ENCODE data around the gene APOC1.

Gene APOC1

DNA sequence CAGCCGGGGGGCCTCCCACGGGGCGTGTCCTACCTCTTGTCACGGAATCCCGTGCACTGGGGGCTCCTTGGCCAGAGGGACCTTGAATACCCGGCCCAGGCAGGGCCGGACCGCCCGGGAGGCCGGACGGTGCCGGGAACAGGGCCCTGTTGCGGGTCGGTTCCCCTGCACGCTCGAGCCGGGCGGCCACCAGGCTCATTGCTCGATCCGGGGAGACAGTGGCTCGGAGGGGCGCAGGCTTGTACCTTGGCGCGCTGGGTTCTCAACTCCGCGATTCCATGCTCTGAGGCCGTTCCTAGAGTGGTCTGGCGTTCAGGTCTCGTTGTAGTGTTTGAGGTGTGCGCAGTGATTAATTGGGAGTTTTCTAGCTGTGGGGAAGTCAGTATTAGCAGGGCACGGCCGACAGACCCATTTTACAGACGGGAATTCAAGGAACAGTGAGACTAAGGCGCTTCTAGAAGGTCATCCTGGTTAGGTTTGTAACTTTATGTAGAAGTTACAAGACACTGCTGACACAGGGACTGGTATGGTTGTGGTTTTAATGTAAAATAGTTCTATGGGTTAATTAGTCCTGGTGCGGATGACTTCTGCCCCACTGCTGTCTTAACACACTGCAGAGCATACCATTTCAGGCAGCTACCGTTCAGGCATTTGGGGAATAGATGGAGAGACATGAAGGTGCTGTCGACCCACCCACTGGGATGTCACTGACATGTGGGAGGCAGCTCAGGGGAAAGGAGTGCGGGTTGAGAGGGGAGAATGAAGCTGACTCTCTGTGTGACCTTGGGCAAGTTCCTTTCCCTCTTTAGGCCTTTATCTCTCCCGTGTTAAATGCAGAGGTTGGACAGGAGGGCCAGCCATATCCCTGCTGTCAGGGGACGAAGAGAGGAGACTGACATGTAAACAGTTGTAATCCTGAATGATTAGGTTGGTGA, 41.4 kb downstream of the APOC1 start:
- DNase-seq (ENCODE audit: low read depth) = no peak

DNA sequence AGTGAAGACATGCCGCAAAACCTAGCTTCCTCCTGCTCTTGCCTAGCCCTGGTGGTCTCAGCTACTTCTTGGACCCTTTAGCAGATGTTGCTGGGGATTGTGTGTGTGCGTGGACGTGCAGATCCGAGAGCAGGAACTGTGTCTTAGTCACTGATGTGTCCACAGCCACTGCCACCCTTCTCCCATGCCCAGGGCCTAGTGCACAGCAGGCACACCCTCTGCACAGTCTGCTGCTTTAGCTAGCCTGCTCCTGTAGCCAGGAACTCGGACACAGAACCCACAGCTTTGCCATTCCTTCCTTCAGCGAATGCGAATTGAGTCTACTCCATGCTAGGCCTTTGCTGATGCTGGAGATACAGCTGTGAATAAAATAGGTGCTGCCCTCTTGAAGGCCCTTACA, 43.1 kb downstream of the APOC1 start:
- DNase-seq (ENCODE audit: low read depth) = no peak

DNA sequence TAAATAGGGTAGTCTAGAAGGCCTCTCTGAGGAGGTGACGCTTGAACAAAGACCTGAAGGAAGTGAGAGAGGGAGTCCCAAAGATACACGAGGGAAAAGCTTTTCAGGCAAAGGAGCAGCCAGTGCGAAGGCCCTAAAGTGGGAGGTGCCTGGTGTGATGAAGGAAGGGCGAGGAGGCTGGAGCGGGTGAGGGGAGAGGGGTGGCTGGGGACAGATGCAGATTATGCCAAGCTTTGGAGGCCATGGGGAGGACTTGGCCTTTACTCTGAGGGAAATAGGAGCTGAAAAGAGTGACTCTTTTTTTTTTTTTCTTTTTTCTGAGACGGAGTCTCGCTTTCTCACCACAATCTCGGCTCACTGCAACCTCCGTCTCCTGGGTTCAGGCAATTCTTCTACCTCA, 43.7 kb downstream of the APOC1 start:
- no peak for DNase-seq (ENCODE audit: low read depth)

DNA sequence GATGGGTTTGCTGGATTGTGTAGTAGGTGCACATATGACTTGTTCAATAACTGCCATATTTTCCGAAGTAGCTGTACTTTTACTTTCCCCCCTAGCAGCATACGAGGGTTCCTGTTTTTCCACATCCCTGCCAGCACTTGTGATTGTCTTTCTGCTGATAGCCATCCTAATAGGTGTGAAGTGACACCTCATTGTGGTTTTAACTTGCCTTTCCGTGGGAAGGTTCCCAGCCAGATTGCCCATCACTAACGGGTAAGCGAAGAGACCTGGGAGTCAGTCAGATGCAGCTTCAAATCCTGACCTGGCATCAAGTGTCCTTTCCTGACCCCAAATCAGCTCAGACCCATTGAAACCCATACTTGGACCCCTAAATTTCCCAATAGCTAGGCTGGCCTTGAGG, 45.3 kb downstream of the APOC1 start:
- no peak for DNase-seq (ENCODE audit: low read depth)

DNA sequence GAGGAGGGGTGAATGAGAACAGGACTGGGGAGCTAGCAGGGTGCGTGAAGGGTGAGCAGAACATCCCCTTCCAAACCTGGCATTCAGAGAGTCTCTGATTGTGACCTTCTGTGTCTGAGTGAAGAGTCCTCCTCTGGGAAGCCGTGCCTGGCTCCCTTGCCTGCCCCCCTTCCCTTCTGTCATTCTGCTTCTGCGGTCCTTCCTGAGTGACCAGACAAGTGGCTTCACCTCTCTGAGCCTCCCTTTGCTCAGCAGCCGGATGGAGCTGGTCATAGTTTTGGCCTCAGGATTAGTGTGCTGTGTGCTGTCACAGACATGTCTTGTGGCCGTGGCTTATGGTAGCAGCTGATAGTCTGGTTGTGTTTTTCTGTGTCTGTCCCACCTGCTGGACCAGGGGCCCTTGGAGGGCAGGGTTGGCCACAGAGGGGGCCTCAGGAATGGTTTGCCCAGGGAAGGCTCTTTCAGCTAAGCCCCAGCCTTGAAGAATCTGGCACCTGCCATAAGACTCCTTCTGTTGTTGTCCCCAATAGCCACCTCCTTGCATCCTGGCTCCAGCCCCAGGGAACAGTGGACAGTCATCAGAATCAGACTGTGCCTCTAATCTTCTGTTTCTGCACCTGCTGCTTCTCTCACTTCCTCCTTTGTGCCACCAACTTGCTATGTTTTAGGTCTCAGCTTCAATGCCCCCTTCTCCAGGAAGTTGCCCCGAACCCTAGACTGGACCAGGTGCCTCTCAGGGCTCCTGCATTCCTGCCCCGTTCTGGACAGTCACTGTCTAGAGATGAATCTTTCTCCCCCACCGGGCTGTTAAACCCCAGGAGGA, 46.7 kb downstream of the APOC1 start:
- DNase-seq (ENCODE audit: low read depth) = no peak

DNA sequence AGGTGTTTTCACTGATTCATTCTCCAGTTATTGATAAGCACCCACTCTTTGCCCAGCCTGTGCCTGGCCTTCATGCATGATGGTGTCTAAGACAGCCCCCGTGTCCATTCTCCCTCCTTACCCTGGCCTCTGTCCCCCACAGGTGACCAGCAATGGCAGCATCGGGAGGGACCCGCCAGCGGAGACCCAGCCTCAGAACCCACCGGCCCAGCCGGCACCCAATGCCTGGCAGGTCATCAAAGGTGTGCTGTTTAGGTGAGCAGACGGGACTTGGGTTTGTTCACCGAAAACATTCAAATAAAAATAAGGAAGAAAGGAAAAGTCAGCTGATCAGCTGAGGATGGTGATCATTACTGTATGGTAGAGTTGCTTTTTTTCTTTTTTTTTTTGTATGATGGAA, 47.4 kb downstream of the APOC1 start:
- DNase-seq (ENCODE audit: low read depth) = no peak

DNA sequence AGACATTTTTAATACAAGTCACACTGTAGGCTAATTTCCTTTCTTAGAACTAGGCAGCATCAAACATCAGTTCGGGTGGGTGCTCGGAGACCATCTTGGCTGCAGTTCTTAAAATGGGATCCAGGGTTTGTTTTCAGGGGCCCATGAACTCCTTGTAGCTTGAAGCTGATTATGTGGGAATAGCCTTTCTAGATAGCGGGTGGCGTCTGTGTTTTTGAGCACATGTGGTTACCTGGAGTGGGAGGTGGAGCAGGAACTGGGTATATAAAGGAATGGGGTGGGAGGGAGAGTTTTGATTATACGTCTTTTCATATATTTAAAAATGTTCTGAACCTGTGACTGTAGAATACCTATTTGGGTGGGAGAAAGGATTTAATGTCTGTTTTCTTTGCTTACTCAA, 53.7 kb downstream of the APOC1 start:
- DNase-seq (ENCODE audit: low read depth) = no peak

DNA sequence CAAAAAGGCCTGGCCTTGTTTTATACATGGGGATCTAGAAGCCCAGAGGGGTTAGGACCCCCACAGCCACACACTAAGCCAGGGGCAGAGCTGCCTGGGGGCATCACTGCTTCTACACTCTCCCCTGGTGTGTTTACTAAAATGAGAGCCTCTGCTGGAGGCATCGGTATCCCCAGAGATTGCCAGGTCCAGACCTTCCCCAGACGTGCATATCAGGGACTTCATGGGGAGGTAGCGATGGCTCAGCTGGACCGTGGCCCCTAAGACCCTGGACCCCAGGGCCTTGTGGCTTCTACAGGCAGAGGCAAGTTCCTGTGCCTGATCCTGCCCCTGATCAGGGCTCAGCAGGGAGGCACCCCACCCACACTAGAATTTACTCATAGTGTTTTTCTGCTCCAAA, 54.3 kb downstream of the APOC1 start:
- DNase-seq (ENCODE audit: low read depth) = no peak

Data from activated T-helper 1 cell treated with Interleukin-2 at 50 U/mL for 16 hours (primary cell).